Measurements from ENCODE around the gene MGMT.

The MGMT gene

GRCh38 chr10:129761981-129762956, 295.2 kb downstream of the MGMT start:
- DNase-seq (ENCODE audit: low spot score) = no peak

- DNase-seq (ENCODE audit: low spot score) = no peak
Observed at GRCh38 chr10:129764011-129764900, 297.2 kb downstream of the MGMT start.

- DNase-seq (ENCODE audit: low spot score) = no peak
Observed at GRCh38 chr10:129764901-129765663, 298.0 kb downstream of the MGMT start.

- no peak for DNase-seq (ENCODE audit: low spot score)
Observed at GRCh38 chr10:129765664-129766550, 298.9 kb downstream of the MGMT start.

- DNase-seq (ENCODE audit: low spot score) = no peak
Observed at GRCh38 chr10:129766611-129767550, 299.8 kb downstream of the MGMT start.

- no peak for DNase-seq (ENCODE audit: low spot score)
Observed at GRCh38 chr10:129767751-129768150, 300.7 kb downstream of the MGMT start.

GRCh38 chr10:129768437-129769355, 301.7 kb downstream of the MGMT start:
- DNase-seq (ENCODE audit: low spot score) = no peak

GRCh38 chr10:129769381-129770116, 302.5 kb downstream of the MGMT start:
- no peak for DNase-seq (ENCODE audit: low spot score)

- no peak for DNase-seq (ENCODE audit: low spot score)
Observed at GRCh38 chr10:129770286-129770685, 303.2 kb downstream of the MGMT start.

GRCh38 chr10:129771024-129771423, 304.0 kb downstream of the MGMT start:
- no peak for DNase-seq (ENCODE audit: low spot score)

GRCh38 chr10:129771576-129771975, 304.5 kb downstream of the MGMT start:
- DNase-seq (ENCODE audit: low spot score) = no peak

GRCh38 chr10:129771991-129772431, 305.0 kb downstream of the MGMT start:
- no peak for DNase-seq (ENCODE audit: low spot score)

GRCh38 chr10:129772468-129773358, 305.7 kb downstream of the MGMT start:
- no peak for DNase-seq (ENCODE audit: low spot score)

- no peak for DNase-seq (ENCODE audit: low spot score)
Observed at GRCh38 chr10:129773359-129773990, 306.4 kb downstream of the MGMT start.

- DNase-seq (ENCODE audit: low spot score) = no peak
Observed at GRCh38 chr10:129774082-129774735, 307.2 kb downstream of the MGMT start.
